DLD1 (cell line): ENCODE data around the gene UBB.

ENCODE experiments used
- in situ Hi-C: cut with HindIII; loops from 2 replicates; pipeline ENCODE4 v1.10.0; 2017; ENCODE audit warnings: low sequenced_read_pairs

UBB gene

GRCh38 chr17:16380640-16381495, at the start of gene UBB:
Gene UBB (plus strand): TSS chr17:16381091. CDS start chr17:16381908, 817 bp downstream.
- in situ Hi-C loops = no loop called here

- in situ Hi-C loops = no loop called here
Observed at GRCh38 chr17:16338391-16338790, 42.5 kb upstream of the UBB start.

GRCh38 chr17:16339402-16339801, 41.5 kb upstream of the UBB start:
- in situ Hi-C loops = no loop called here

DNA sequence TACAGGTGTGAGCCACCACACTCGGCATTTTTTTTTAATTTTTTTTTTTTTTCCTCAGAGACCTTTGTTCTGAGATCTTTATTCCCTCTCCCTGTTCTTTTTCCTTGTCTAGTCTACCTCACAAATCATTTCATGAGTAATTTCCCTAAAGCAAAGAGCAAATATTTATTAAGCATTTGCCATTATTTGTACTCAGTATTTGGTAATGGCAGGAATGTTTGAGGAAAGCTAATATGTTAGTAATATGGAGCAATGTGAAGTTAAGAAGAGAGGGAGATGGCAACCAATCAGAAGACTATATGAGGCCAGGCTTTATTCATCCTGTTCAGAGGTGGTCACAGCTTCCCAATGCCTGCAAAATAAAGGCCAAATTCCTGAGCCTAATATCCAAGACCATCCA, 40.9 kb upstream of the UBB start:
- in situ Hi-C loops = no loop called here

- in situ Hi-C loops = no loop called here
Observed at GRCh38 chr17:16342979-16343378, 37.9 kb upstream of the UBB start.

DNA sequence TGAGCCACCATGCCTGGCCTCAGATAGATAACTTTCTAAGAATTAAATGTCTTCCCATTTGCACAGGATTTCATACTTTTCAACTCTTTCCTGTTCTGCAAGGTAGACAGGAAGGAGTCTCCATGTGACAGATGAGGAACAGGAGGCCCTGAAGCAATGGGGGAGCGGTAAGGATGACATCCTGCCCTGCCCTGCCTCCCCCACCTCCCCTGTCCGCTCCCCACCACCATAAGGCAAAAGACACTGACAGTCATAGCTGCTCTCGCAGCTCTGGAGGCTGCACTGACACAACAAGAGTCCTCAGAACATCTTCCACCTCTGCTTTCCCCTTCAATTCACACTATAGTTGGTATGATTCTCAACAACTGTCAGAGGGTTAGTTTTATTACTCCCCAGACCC, 37.3 kb upstream of the UBB start:
- in situ Hi-C loops = no loop called here

DNA sequence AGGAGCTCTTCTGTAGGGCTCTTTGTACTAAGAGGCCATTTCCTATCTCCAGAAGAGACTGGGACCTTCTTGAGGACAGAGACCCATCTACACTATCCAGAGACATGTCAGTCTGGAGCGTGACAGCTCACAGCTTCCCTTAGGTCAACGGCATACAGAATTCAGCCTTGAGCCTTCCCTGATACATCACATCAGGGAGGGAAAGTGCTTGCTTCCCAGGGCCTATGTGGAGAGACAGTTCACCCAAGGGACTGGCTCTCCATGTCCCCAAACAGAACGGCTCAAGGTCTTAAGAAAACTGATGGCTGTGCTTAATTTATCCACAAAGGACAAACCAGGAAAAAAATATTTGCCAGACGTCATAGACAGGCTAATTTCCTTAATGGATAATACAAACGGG, 35.3 kb upstream of the UBB start:
- in situ Hi-C loops = no loop called here

DNA sequence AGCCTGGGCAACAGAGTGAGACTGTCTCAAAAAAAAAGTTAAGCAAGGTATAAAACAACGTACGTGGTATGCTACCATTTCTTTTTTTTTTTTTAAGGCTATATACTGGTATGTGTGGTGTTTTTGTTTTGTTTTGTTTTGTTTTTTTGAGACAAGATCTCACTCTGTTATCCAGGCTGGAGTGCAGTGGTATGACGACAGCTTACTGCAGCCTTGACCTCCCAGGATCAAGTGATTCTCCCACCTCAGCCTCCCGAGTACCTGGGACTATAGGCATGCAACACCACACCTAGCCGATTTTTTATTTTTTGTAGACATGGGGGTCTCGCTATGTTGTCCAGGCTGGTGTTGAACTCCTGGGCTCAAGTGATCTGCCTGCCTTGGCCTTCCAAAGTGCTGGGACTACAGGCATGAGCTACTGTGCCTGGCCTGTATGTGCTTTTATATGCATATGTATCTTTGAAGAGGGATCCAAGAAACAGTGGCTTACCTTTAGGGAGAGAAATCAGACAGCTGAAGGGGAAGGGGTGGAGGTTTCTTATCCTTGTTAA, 34.1 kb upstream of the UBB start:
- in situ Hi-C loops = no loop called here

- in situ Hi-C loops = no loop called here
Observed at GRCh38 chr17:16348586-16348985, 32.3 kb upstream of the UBB start.

DNA sequence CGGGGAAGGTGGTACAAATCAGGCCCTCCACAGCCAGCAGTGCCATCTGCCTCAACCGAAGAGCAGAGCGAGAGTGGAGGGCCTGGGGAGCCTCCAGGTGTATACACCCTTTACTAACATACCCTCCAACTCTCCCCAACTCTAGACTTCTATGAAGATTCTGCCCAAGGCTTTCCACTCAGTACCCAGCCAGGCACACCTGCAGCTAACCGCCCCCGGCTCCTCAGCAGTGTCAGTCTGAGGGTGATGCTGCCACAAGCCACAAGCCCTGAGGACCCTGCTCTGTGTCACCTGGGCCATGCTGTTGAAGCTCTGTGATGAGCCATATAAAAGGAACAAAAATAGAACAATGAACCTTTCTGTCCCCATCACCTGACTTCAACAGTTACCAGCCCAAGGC, 31.5 kb upstream of the UBB start:
- in situ Hi-C loops = no loop called here

GRCh38 chr17:16351831-16352230, 29.1 kb upstream of the UBB start:
- in situ Hi-C loops = no loop called here

GRCh38 chr17:16352303-16352666, 28.6 kb upstream of the UBB start:
- in situ Hi-C loops = no loop called here

GRCh38 chr17:16352667-16353316, 28.1 kb upstream of the UBB start:
- in situ Hi-C loops = no loop called here

- in situ Hi-C loops = no loop called here
Observed at GRCh38 chr17:16353317-16354174, 27.3 kb upstream of the UBB start, which contains the start of gene CENPV. Gene CENPV (minus strand): TSS chr17:16353469. CDS start chr17:16353436, 33 bp downstream.

DNA sequence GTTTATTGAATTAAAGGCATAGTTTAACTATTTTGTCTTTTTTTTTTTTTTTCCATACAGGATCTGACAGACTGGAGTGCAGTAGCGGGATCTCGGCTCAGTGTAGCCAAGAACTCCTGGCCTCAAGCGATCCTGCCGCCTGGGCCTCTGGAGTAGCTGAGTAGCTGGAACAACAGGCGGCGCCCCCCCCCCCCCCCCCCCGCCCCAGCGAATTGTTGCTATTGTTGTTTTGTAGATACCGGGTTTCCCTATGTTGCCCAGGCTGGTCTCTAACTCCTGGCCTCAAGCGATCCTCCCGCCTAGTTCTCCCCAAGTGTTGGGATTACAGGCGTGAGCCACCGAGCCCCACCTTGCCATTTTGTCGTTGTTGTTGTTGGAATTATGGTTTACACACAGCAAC, 26.3 kb upstream of the UBB start:
- in situ Hi-C loops = no loop called here

DNA sequence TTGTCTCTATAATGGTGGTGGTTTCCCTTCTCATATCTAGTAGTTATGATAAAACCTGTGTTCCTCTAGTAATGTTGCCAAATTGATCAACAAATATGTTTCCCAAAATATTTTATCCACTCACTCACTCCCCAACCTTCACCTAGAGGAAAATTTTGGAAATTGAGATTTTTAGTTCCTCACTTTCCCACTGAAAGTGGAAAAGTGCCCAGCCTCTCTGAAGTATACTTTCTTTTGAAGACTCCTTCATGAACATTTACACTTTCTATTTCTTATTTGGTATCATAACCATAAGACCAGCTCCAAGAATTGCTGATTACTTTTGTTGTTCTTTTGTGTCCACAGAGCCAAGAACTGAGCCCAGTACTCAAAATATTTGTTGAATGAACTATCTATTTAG, 22.5 kb upstream of the UBB start:
- in situ Hi-C loops = no loop called here

DNA sequence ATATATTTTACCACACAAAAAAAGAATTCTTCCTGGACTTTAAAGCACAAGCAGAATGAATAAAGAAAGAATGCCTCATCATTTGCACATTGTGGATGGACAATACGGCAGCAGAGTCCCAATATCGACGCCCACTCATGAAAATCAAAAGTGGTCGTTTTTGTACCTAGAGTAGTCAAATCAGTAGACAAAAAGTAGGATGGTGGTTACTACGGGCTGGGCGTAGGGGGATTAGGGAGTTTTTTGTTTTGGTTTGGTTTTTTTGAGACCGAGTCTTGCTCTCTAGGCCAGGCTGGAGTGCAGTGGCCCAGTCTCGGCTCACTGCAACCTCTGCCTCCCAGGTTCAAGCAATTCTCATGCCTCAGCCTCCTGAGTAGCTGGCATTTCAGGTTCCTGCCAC, 19.0 kb upstream of the UBB start:
- in situ Hi-C loops = no loop called here

DNA sequence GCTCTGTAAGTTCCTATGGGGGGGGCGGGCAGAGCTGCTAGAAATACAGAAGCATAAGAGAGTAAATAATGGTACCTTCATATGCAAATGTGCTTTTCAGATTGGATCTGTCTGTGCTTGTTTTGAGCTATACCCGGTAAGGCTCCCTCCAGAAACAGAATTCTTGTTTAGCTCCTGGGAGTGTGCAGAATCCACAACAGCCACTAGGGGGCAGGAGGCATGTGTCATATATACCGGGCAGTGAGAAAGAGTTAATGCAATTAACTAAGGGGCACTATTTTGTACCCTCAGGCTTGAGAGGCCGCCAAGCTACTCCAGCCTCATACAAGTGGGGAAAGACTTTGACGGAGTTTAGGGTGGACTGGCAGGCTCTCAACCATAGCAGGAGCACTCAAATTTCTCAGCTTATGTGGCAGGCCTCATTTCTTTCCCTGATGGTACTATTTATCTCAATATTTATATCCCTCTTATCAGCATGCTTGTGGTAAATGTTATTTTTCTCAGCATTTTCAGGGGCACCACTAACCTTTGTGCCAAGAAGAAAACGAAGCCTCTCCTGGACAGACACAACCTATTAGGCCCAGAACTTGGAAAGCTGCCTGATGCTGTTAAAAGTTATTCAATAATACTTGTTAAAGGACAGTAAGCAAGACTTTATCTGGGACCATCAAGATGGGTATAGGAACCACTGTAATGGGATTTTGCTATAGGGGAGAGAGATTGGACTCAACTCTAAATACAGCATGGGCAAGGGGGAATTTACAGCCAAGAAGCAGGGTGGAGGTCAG, 16.9 kb upstream of the UBB start:
- in situ Hi-C loops = no loop called here

- in situ Hi-C loops = no loop called here
Observed at GRCh38 chr17:16364625-16365024, 16.3 kb upstream of the UBB start.

- in situ Hi-C loops = no loop called here
Observed at GRCh38 chr17:16371742-16372141, 9.1 kb upstream of the UBB start.
